Measurements from ENCODE around the gene ERH.

Gene ERH

GRCh38 chr14:69355154-69355597 lies 42.9 kb downstream of the ERH start:
- no peak for DNase-seq

- peak; percentile 33 for DNase-seq
Observed at GRCh38 chr14:69354383-69355153, 43.5 kb downstream of the ERH start.

- DNase-seq: no peak
Observed at GRCh38 chr14:69353168-69353567, 44.9 kb downstream of the ERH start.

- no peak for DNase-seq
Observed at GRCh38 chr14:69351911-69352310, 46.2 kb downstream of the ERH start.

GRCh38 chr14:69351385-69351784 lies 46.7 kb downstream of the ERH start:
- no peak for DNase-seq

- DNase-seq: no peak
Observed at GRCh38 chr14:69350892-69351291, 47.2 kb downstream of the ERH start.

GRCh38 chr14:69349091-69349777 lies 48.9 kb downstream of the ERH start:
- no peak for DNase-seq

GRCh38 chr14:69346710-69347109 lies 51.4 kb downstream of the ERH start:
- peak; percentile 28 for DNase-seq

GRCh38 chr14:69345402-69345801 lies 52.7 kb downstream of the ERH start:
- no peak for DNase-seq

- no peak for DNase-seq
Observed at GRCh38 chr14:69344171-69344570, 53.9 kb downstream of the ERH start.

GRCh38 chr14:69342928-69343525 lies 55.1 kb downstream of the ERH start:
- no peak for DNase-seq

- no peak for DNase-seq
Observed at GRCh38 chr14:69339426-69339825, 58.7 kb downstream of the ERH start.

- no peak for DNase-seq
Observed at GRCh38 chr14:69337984-69338383, 60.1 kb downstream of the ERH start.

- no peak for DNase-seq
Observed at GRCh38 chr14:69335371-69335771, 62.7 kb downstream of the ERH start.

- DNase-seq: no peak
Observed at GRCh38 chr14:69334576-69334975, 63.5 kb downstream of the ERH start.

GRCh38 chr14:69333791-69334337 lies 64.2 kb downstream of the ERH start:
- DNase-seq: no peak

GRCh38 chr14:69332782-69333395 lies 65.2 kb downstream of the ERH start:
- no peak for DNase-seq

GRCh38 chr14:69331206-69331605 lies 66.9 kb downstream of the ERH start:
- DNase-seq: no peak

Measured in CD4-positive, alpha-beta T cell treated with Interleukin-17A for 4 hours (primary cell).